ENCODE measurements around the gene KRTAP5-5. TPM values are rescaled to one million over a fixed set of nuclear protein-coding genes. Genes with fewer than 3 reads are reported as not detected.

Gene KRTAP5-5
- total and polyA plus RNA-seq, 2 donors (not counting 1 experiment from before 2014, with no cell fraction given), result not detected

GRCh38 chr11:1679881-1680280 lies 50.3 kb downstream of the KRTAP5-5 start:
- Histone ChIP-seq H3K36me3 (replicated peaks in 1 of 2; ENCODE audit: control extremely low read depth in 1 of 2, control insufficient read depth in 1 of 2, extremely low read depth in 1 of 2, insufficient read depth in 2 of 2, low read length in 1 of 2) (no peaks in the 10 kb centered on the region), H3K4me1 (ENCODE audit: control insufficient read depth in 2 of 2, insufficient read depth in 2 of 2, low read length in 2 of 2) (no peaks in the 10 kb centered on the region), H2AFZ (ENCODE audit: insufficient read depth, low read depth, low read length, poor library complexity, severe bottlenecking) (no peak overlapping the region), H3K4me2 (replicated peaks; ENCODE audit: low read depth, low read length, poor library complexity, severe bottlenecking) (no peak overlapping the region), H3K9ac (ENCODE audit: low read length) (no peak overlapping the region), H3K4me3 (ENCODE audit: control extremely low read depth in 1 of 5, extremely low read depth in 1 of 5, insufficient read depth in 1 of 5, low read depth in 2 of 5, low read length in 4 of 5) (no peak overlapping the region), H3K27me3 (replicated peaks in 1 of 4; ENCODE audit: control extremely low read depth in 1 of 4, control insufficient read depth in 3 of 4, insufficient read depth in 4 of 4, low read length in 3 of 4) (peaks cover 0 to 2% (median 0%) of the 10 kb centered on the region in 4 experiments), H3K9me3 (ENCODE audit: control extremely low read depth in 1 of 3, control insufficient read depth in 2 of 3, insufficient read depth in 1 of 3, low read length in 2 of 3) (no peaks in the 10 kb centered on the region), H3K79me2 (ENCODE audit: control insufficient read depth, insufficient read depth, low read length) (no peaks in the 10 kb centered on the region), H4K20me1 (ENCODE audit: control insufficient read depth, insufficient read depth, low read length, poor library complexity, severe bottlenecking) (no peaks in the 10 kb centered on the region), H3K27ac (ENCODE audit: low read length in 2 of 2) (no peak overlapping the region)
- TF ChIP-seq CTCF (IDR thresholded peaks at IDR 0.05), result no peak
- no peak for TF ChIP-seq EZH2 (IDR thresholded peaks at IDR 0.05; ENCODE audit: borderline replicate concordance, insufficient read depth, low read depth, low read length, poor library complexity, severe bottlenecking)
- DNase-seq (no peak), ATAC-seq (ENCODE audit: low read depth) (no peak)
- H3K27ac Mint-ChIP-seq, result no peak overlapping the region
- H3K27me3 Mint-ChIP-seq, result peaks cover 21% of the 10 kb centered on the region
- H3K4me3 Mint-ChIP-seq, result no peak overlapping the region
- WGBS (ENCODE audit: insufficient coverage), result 32% methylated on average over 4 of the region's 10 CpGs
- intact Hi-C loops (cut with micrococcal nuclease), result no loop called here
- H3K4me1 Mint-ChIP-seq, result no peaks in the 10 kb centered on the region
- ChIA-PET POLR2A (no interaction called here), CTCF (interaction anchor here (0.8 to 2.5 kb wide), 4 partner anchors 13 to 471 kb away, joined by 3 to 17 read pairs (median 8); no protein-coding TSS in a partner anchor)
- H3K9me3 Mint-ChIP-seq (ENCODE audit: insufficient read depth), result no peaks in the 10 kb centered on the region

Other genes with a start within 250 kb of the KRTAP5-5 start
- 0.79 and 1.5 TPM in 2 replicates for gene BRSK2, start 239.8 kb upstream of the KRTAP5-5 start, total RNA-seq
- 0.20 and 0.51 TPM in 2 replicates for gene BRSK2, start 239.8 kb upstream of the KRTAP5-5 start, polyA plus RNA-seq
- gene MOB2, start 143.0 kb upstream of the KRTAP5-5 start, total RNA-seq, result 55.7 and 63.4 TPM in 2 replicates
- 41.9 and 57.6 TPM in 2 replicates for gene MOB2, start 143.0 kb upstream of the KRTAP5-5 start, polyA plus RNA-seq
- 4.3 and 5.2 TPM in 2 replicates for gene DUSP8, start 57.5 kb upstream of the KRTAP5-5 start, total RNA-seq
- gene DUSP8, start 57.5 kb upstream of the KRTAP5-5 start, polyA plus RNA-seq, result 7.2 and 24.0 TPM in 2 replicates
- gene KRTAP5-1, start 44.5 kb upstream of the KRTAP5-5 start, total RNA-seq, result not detected in 2 replicates
- gene KRTAP5-1, start 44.5 kb upstream of the KRTAP5-5 start, polyA plus RNA-seq, result not detected in 2 replicates
- not detected in 2 replicates for gene KRTAP5-2, start 31.5 kb upstream of the KRTAP5-5 start, total RNA-seq
- gene KRTAP5-2, start 31.5 kb upstream of the KRTAP5-5 start, polyA plus RNA-seq, result 0.36 TPM in 1 of 2 replicates, not detected in the other
- gene KRTAP5-3, start 21.3 kb upstream of the KRTAP5-5 start, total RNA-seq, result not detected in 2 replicates
- gene KRTAP5-3, start 21.3 kb upstream of the KRTAP5-5 start, polyA plus RNA-seq, result not detected in 2 replicates
- not detected in 2 replicates for gene KRTAP5-4, start 7.6 kb upstream of the KRTAP5-5 start, total RNA-seq
- gene KRTAP5-4, start 7.6 kb upstream of the KRTAP5-5 start, polyA plus RNA-seq, result not detected in 2 replicates
- not detected in 2 replicates for gene KRTAP5-6, start 67.4 kb downstream of the KRTAP5-5 start, total RNA-seq
- gene KRTAP5-6, start 67.4 kb downstream of the KRTAP5-5 start, polyA plus RNA-seq, result not detected in 2 replicates
- gene IFITM10, start 120.8 kb downstream of the KRTAP5-5 start, total RNA-seq, result 1.1 and 1.7 TPM in 2 replicates
- gene IFITM10, start 120.8 kb downstream of the KRTAP5-5 start, polyA plus RNA-seq, result 0.09 and 0.17 TPM in 2 replicates
- 80.4 and 83.5 TPM in 2 replicates for gene CTSD, start 134.2 kb downstream of the KRTAP5-5 start, total RNA-seq
- 33.5 and 42.2 TPM in 2 replicates for gene CTSD, start 134.2 kb downstream of the KRTAP5-5 start, polyA plus RNA-seq
- not detected in 2 replicates for gene SYT8, start 205.2 kb downstream of the KRTAP5-5 start, total RNA-seq
- gene SYT8, start 205.2 kb downstream of the KRTAP5-5 start, polyA plus RNA-seq, result not detected in 2 replicates
- gene TNNI2, start 209.2 kb downstream of the KRTAP5-5 start, total RNA-seq, result 1.6 and 2.9 TPM in 2 replicates
- 12.9 and 28.6 TPM in 2 replicates for gene TNNI2, start 209.2 kb downstream of the KRTAP5-5 start, polyA plus RNA-seq
- 445 and 446 TPM in 2 replicates for gene LSP1, start 223.3 kb downstream of the KRTAP5-5 start, total RNA-seq
- gene LSP1, start 223.3 kb downstream of the KRTAP5-5 start, polyA plus RNA-seq, result 184 and 249 TPM in 2 replicates

Data from B cell (primary cell).